Caco-2 (cell line): ENCODE results near the gene STEAP1B. TPM values are rescaled to one million over a fixed set of nuclear protein-coding genes. Genes with fewer than 3 reads are reported as not detected.

ENCODE experiments used
- BruUV-seq: library from RNA; stranded (reverse); fragments of 400-500 nt; replicated peaks from 2 replicates; lab custom pipeline; 2021; lab: Mats Ljungman, UMichigan
- CTCF ChIA-PET: fragments of 300-600 bp; sonication (Branson Sonifier 250); formaldehyde crosslinking; loops from one replicate; lab custom pipeline; 2022; ENCODE audit warnings: antibody characterized with exemption; lab: Charles Lee
- POLR2A ChIA-PET: fragments of 300-600 bp; sonication (Branson Sonifier 250); formaldehyde crosslinking; loops from one replicate; lab custom pipeline; 2022; ENCODE audit warnings: antibody characterized with exemption; lab: Charles Lee
- DNase-seq, 2 experiments: peaks; one replicate each; pipeline versions ENCODE4 v3.0.0 to v3.0.0-alpha.2; 2020 to 2022
- H3K27me3 ChIP-seq: replicated peaks from 2 replicates; pipeline ENCODE4 v1.6.0; 2011; ENCODE audit warnings: low read length; ENCODE audit not compliant: control insufficient read depth, insufficient read depth
- H3K36me3 ChIP-seq: 2 replicates; pipeline ENCODE4 v1.5.1; 2011; ENCODE audit warnings: low read length; ENCODE audit not compliant: control insufficient read depth, insufficient read depth
- H3K4me1 ChIP-seq: fragments of 250-450 bp; sonication (Bioruptor Pico); 2 replicates; pipeline ENCODE4 v1.5.1; 2020; ENCODE audit warnings: mild to moderate bottlenecking
- H3K4me3 ChIP-seq: 2 replicates; pipeline ENCODE4 v1.5.1; 2011; ENCODE audit warnings: low read depth, mild to moderate bottlenecking, control low read depth, low read length
- H3K9me3 ChIP-seq: fragments of 250-450 bp; sonication (Bioruptor Pico); 2 replicates; pipeline ENCODE4 v1.5.1; 2020; ENCODE audit warnings: mild to moderate bottlenecking, moderate library complexity
- H3K27ac Mint-ChIP-seq: one replicate; pipeline ENCODE4 v1.8.0; 2022; ENCODE audit warnings: mixed read lengths; ENCODE audit not compliant: unreplicated experiment
- H3K27me3 Mint-ChIP-seq: one replicate; pipeline ENCODE4 v1.8.0; 2022; ENCODE audit warnings: mixed read lengths; ENCODE audit not compliant: insufficient read depth, unreplicated experiment
- H3K36me3 Mint-ChIP-seq: one replicate; pipeline ENCODE4 v1.8.0; 2022; ENCODE audit warnings: mild to moderate bottlenecking, mixed read lengths; ENCODE audit not compliant: insufficient read depth, unreplicated experiment
- H3K4me1 Mint-ChIP-seq: one replicate; pipeline ENCODE4 v1.8.0; 2022; ENCODE audit warnings: low read depth, mixed read lengths; ENCODE audit not compliant: unreplicated experiment
- H3K4me3 Mint-ChIP-seq: one replicate; pipeline ENCODE4 v1.8.0; 2022; ENCODE audit warnings: mild to moderate bottlenecking, moderate library complexity, mixed read lengths; ENCODE audit not compliant: unreplicated experiment
- H3K9me3 Mint-ChIP-seq: one replicate; pipeline ENCODE4 v1.8.0; 2022; ENCODE audit warnings: mixed read lengths; ENCODE audit not compliant: unreplicated experiment
- intact Hi-C: fragments of 100-400 bp; cut with micrococcal nuclease; formaldehyde crosslinking; loops from one replicate; pipeline ENCODE4 v1.10.0; 2022; ENCODE audit not compliant: unreplicated experiment
- total RNA-seq: library from RNA; stranded (reverse); gene quantifications from 2 replicates; pipeline ENCODE4 v1.2.3, GENCODE V29; 2022
- TF ChIP-seq, protein P1 (sequence below), 2 experiments: fragments of 200-600 bp in 1 of 2; IDR thresholded peaks; 1 replicate in 1 of 2; 2 replicates in 1 of 2; pipeline versions ENCODE4 v1.5.1 to v1.8.0; 2011 to 2022; ENCODE audit warnings: antibody characterized with exemption in 1 of 2, control low read depth in 1 of 2, inconsistent platforms in 1 of 2, low read depth in 1 of 2, low read length in 1 of 2, mild to moderate bottlenecking in 1 of 2, moderate library complexity in 1 of 2; ENCODE audit not compliant: insufficient read depth in 1 of 2, severe bottlenecking in 1 of 2, unreplicated experiment in 1 of 2

The STEAP1B gene
- total RNA-seq, 1 experiment from 2014 or later, result 1.7 TPM

DNA sequence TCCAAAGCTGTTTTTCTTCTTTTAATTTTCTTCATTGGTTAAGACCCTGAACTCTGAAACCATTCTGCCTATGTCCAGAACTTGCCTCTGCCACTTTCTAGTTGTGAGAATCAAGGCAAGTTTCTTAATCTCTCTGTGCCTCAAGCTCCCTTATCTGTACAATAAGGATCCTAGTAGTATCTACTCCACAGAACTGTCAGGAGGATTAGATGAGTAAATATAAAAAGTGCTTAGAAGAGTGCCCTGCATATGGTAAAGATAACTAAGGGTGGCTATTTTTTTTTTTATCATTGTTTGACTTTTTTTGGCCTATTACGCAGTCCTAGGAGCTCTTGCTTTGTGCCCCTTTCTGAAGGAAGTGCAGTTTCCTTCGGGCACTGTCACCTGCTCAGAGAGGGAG lies 96.6 kb downstream of the STEAP1B start:
- BruUV-seq, result no TSS peak
- ChIA-PET POLR2A (no interaction called here), CTCF (no interaction called here)
- Mint-ChIP-seq H3K36me3 (peaks cover 6% of the 10 kb centered on the region), H3K4me1 (peaks cover 6% of the 10 kb centered on the region), H3K4me3 (no peak overlapping the region), H3K9me3 (no peaks in the 10 kb centered on the region), H3K27me3 (no peaks in the 10 kb centered on the region), H3K27ac (no peak overlapping the region)
- Histone ChIP-seq H3K4me3 (no peak overlapping the region), H3K9me3 (no peaks in the 10 kb centered on the region), H3K4me1 (no peaks in the 10 kb centered on the region), H3K27me3 (no peaks in the 10 kb centered on the region), H3K36me3 (no peaks in the 10 kb centered on the region)
- intact Hi-C loops, result no loop called here
- TF ChIP-seq, protein P1, sequence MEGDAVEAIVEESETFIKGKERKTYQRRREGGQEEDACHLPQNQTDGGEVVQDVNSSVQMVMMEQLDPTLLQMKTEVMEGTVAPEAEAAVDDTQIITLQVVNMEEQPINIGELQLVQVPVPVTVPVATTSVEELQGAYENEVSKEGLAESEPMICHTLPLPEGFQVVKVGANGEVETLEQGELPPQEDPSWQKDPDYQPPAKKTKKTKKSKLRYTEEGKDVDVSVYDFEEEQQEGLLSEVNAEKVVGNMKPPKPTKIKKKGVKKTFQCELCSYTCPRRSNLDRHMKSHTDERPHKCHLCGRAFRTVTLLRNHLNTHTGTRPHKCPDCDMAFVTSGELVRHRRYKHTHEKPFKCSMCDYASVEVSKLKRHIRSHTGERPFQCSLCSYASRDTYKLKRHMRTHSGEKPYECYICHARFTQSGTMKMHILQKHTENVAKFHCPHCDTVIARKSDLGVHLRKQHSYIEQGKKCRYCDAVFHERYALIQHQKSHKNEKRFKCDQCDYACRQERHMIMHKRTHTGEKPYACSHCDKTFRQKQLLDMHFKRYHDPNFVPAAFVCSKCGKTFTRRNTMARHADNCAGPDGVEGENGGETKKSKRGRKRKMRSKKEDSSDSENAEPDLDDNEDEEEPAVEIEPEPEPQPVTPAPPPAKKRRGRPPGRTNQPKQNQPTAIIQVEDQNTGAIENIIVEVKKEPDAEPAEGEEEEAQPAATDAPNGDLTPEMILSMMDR (IDR thresholded peaks at IDR 0.05; ENCODE audit: insufficient read depth in 1 of 2, low read depth in 1 of 2, low read length in 1 of 2, severe bottlenecking in 1 of 2, unreplicated experiment in 1 of 2), result no peak
- no peak for DNase-seq

GRCh38 chr7:22402250-22402649 lies 97.7 kb downstream of the STEAP1B start:
- Histone ChIP-seq H3K9me3 (no peaks in the 10 kb centered on the region), H3K4me1 (no peaks in the 10 kb centered on the region), H3K27me3 (no peaks in the 10 kb centered on the region), H3K36me3 (no peaks in the 10 kb centered on the region), H3K4me3 (no peak overlapping the region)
- POLR2A ChIA-PET, result no interaction called here
- no peak for DNase-seq
- no peak overlapping the region for H3K4me3 Mint-ChIP-seq
- BruUV-seq, result no TSS peak
- TF ChIP-seq, protein P1 (IDR thresholded peaks at IDR 0.05; ENCODE audit: insufficient read depth in 1 of 2, low read depth in 1 of 2, low read length in 1 of 2, severe bottlenecking in 1 of 2, unreplicated experiment in 1 of 2), result no peak
- H3K27ac Mint-ChIP-seq, result no peak overlapping the region
- CTCF ChIA-PET, result no interaction called here
- H3K27me3 Mint-ChIP-seq, result no peaks in the 10 kb centered on the region
- H3K36me3 Mint-ChIP-seq, result peaks cover 6% of the 10 kb centered on the region
- peaks cover 6% of the 10 kb centered on the region for H3K4me1 Mint-ChIP-seq
- no peaks in the 10 kb centered on the region for H3K9me3 Mint-ChIP-seq
- intact Hi-C loops, result no loop called here

DNA sequence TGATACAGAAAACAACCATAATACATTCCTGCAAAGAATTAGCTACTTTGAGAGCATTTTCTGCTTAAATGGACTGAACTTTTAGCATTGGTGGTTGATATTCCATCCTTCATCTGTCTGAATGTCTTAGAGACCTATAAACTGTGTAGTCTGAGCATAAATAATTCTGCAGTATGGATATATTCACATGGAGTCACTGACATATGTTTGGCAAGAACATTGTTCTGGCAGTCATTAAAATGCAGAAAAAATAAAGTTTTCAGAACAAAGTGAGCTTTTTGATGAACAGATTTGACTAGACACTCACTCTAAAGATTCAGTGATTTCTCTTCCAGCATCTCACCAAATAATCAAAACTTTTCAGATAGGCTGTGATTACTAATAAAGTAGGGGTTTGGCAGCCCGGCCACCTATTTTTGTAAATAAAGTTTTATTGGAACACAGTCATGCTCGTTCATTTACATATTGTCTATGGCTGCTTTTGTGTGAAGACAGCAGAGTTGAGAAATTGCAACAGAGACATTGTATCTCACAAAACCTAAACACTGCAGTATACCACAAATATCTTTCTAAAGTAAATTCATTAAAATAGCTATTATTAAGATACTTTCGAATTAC lies 98.9 kb downstream of the STEAP1B start:
- H3K36me3 ChIP-seq, result no peaks in the 10 kb centered on the region
- Mint-ChIP-seq H3K27ac (no peak overlapping the region), H3K36me3 (peaks cover 6% of the 10 kb centered on the region), H3K4me3 (no peak overlapping the region), H3K4me1 (peaks cover 6% of the 10 kb centered on the region), H3K9me3 (no peaks in the 10 kb centered on the region), H3K27me3 (no peaks in the 10 kb centered on the region)
- no peak overlapping the region for H3K4me3 ChIP-seq
- intact Hi-C loops, result no loop called here
- H3K4me1 ChIP-seq, result no peaks in the 10 kb centered on the region
- no TSS peak for BruUV-seq
- H3K27me3 ChIP-seq, result no peaks in the 10 kb centered on the region
- H3K9me3 ChIP-seq, result no peaks in the 10 kb centered on the region
- no peak for DNase-seq
- TF ChIP-seq, protein P1 (IDR thresholded peaks at IDR 0.05; ENCODE audit: insufficient read depth in 1 of 2, low read depth in 1 of 2, low read length in 1 of 2, severe bottlenecking in 1 of 2, unreplicated experiment in 1 of 2), result no peak
- POLR2A ChIA-PET, result no interaction called here
- CTCF ChIA-PET, result no interaction called here
